ENCODE data around the gene CHRNA4.

DNA sequence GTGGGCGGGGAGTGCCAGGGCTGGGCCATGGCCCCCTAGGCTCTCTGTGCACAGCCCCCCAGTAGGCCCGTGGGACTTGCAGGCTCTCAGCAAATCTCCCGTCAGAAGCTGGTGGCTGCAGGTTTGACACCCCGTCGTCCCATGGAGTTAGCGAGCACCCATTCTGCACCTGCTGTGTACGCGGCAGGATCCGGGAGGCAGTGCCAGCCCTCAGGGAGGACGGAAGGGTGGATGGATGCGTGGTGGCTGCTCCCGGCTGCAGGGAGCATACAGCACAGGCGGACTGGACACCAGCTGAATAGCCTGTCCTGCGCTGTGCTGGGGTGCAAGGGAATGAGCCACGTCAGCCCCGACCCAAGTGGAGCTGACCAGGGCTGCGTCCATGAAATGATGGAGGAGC is 32.4 kb upstream of the CHRNA4 start:
- TF ChIP-seq POLR2A (IDR thresholded peaks at IDR 0.05; ENCODE audit: extremely low read depth, insufficient read length) (no peak), MYC (IDR thresholded peaks at IDR 0.05; ENCODE audit: low read depth, low read length) (no peak)
- TF ChIP-seq, protein P1, sequence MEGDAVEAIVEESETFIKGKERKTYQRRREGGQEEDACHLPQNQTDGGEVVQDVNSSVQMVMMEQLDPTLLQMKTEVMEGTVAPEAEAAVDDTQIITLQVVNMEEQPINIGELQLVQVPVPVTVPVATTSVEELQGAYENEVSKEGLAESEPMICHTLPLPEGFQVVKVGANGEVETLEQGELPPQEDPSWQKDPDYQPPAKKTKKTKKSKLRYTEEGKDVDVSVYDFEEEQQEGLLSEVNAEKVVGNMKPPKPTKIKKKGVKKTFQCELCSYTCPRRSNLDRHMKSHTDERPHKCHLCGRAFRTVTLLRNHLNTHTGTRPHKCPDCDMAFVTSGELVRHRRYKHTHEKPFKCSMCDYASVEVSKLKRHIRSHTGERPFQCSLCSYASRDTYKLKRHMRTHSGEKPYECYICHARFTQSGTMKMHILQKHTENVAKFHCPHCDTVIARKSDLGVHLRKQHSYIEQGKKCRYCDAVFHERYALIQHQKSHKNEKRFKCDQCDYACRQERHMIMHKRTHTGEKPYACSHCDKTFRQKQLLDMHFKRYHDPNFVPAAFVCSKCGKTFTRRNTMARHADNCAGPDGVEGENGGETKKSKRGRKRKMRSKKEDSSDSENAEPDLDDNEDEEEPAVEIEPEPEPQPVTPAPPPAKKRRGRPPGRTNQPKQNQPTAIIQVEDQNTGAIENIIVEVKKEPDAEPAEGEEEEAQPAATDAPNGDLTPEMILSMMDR (IDR thresholded peaks at IDR 0.05; ENCODE audit: low read depth, low read length), result no peak
